HG03432 (cell line): Measurements from ENCODE around the gene PLA2G12B.
"Not testable (repeated sequence)": the region's sequence is repeated elsewhere in the genome, so short reads cannot be mapped to it uniquely, and the experiment has no call there.

ENCODE experiments used
- ATAC-seq: cut with Tn5 transposase; IDR thresholded peaks from one replicate; pipeline ENCODE4 v1.9.1; 2021; ENCODE audit warnings: mild to moderate bottlenecking, moderate library complexity; ENCODE audit not compliant: unreplicated experiment

PLA2G12B gene

GRCh38 chr10:72943498-72944234 is 10.9 kb downstream of the PLA2G12B start:
- no peak for ATAC-seq

DNA sequence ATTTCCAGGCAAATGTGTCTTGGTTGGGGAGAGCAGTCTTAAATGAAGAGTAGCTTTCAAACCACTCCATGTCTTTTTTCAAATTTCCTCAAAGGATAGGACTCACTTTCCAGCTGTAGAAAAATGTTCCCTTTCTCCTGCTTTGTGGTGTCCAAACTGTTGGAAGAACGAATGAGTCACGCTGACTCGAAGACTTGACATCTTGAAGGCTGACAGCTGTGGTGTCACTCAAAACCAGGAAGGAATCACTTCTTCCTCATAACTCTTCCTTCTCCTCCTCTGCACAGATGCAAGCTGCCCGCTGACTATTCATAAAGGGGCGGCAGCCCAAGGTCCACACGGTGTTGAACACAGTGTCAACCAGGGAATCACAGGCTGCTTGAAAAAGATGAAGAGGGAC is 19.2 kb downstream of the PLA2G12B start:
- ATAC-seq = no peak

- no peak for ATAC-seq
Observed at GRCh38 chr10:72932259-72933015, 22.2 kb downstream of the PLA2G12B start.

DNA sequence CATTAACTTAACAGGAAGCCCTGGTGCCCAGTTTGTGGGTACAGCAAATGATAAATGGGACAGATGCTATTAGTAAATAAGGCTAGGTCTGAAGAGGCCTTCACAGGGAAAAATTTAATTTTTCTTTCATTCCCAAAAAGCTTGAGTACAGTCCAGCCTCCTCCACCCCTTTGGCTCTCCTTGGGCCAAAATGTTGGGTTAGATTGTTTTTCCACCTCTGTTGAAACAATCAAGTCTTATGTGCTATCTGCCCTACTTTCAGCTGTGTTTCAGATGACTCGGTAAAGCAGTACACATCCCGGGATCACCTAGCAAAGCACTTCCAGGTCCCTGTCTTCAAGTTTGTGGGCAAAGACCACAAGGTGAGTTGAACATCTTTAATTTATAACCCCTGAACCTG is 24.3 kb downstream of the PLA2G12B start:
- no peak for ATAC-seq

DNA sequence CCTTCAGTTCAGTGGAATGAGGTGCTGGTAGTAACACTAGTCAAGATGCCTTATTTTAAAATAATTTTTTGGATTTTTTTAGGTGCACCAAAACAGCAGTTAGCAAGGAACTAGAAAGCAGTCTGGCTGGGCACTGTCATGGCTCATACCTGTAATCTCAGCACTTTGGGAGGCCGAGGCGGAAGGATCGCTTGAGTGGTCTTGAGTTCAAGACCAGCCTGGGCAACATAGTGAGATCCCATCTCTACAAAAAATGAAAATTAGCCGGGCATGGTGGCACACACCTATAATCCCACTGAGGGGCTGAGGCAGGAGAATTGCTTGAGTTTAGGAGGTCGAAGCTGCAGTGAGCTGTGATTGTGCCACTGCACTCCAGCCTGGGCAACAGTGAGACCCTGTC is 25.8 kb downstream of the PLA2G12B start:
- no peak for ATAC-seq

GRCh38 chr10:72927485-72927884 is 27.1 kb downstream of the PLA2G12B start:
- ATAC-seq = no peak

DNA sequence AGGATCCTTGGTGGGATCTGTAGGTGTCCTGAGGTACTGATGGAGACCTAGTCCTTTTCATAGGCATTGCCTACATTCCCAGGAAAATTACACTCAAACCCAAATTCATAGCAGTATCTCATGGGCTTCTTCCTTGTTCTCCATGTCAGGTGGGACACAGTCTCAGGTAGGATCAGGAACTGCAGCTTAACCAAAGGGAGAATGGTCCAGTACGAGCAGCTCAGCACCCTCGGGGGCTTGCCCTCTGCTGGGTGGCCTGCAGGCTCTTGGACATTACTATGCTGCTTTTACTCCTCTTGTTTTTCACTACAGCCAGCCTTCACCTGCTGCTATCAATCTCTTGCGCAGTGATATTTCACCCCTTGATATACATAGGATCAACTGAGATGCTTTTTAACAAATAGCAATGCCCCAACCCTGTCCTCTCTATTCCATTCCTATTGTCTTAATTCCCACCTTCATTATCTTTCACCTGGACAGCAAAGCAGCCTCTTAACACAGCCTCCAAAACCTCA is 28.6 kb downstream of the PLA2G12B start:
- no peak for ATAC-seq

GRCh38 chr10:72924351-72924750 is 30.3 kb downstream of the PLA2G12B start:
- ATAC-seq = no peak

GRCh38 chr10:72921147-72921683 is 33.4 kb downstream of the PLA2G12B start:
- ATAC-seq = not testable (repeated sequence)

DNA sequence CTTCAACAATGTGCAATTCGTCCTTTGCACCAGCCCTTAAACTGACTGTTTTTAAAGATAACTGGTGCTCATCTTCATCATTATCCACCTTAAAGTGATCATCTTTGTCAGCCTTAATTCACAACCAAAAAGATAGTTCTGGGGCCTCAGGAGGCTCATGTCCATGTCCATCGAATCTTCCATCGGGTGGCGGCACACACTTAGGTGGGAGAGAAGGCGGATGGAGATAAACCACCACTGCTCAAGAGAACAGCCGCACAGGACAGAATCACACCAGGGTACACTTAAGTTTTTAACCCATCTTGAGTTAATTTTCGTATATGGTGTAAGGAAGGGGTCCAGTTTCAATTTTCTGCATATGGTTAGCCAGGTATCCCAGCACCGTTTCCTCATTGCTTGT is 36.3 kb downstream of the PLA2G12B start:
- no peak for ATAC-seq

GRCh38 chr10:72917803-72918332 is 36.7 kb downstream of the PLA2G12B start:
- not testable (repeated sequence) for ATAC-seq

GRCh38 chr10:72917201-72917600 is 37.4 kb downstream of the PLA2G12B start:
- ATAC-seq = not testable (repeated sequence)

GRCh38 chr10:72913287-72913686 is 41.3 kb downstream of the PLA2G12B start:
- ATAC-seq = no peak

DNA sequence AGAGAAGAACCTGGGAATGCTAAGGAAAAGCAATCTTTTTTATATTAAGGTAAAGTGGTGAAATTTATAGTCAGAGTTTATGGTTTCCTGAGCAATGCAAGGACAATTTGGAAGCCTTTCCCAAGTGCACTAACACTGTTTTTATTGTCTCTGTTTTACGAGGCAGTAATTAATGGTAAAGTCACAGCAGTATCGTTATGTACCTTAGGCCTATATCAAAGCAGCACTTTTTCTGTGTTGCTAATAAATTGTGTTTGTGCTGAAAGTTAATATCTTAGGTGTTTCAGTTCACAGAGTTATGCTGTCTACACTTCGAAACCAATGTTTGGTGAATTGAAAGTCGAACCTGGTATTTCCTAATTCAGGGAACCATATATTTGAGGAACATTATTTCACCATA is 41.9 kb downstream of the PLA2G12B start:
- no peak for ATAC-seq

GRCh38 chr10:72911758-72912157 is 42.8 kb downstream of the PLA2G12B start:
- ATAC-seq = no peak

DNA sequence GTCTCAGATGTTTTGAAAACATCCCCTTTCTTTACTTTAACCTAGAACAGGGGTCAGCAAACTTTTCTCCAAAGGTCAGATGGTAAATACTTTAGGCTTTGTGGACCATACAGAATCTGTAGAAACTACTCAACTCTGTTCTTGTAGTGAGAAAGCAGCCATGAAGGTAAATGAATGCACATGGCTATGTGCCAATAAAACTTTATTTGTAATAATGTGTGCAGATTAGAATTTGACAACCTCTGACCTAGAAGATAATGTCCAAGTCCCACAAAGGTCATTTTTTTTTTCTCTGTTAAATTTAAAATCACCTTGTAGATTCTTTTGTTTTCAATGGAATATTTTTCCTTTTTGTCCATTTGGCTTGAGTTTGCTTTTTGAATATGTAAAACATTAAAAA is 43.9 kb downstream of the PLA2G12B start:
- no peak for ATAC-seq

DNA sequence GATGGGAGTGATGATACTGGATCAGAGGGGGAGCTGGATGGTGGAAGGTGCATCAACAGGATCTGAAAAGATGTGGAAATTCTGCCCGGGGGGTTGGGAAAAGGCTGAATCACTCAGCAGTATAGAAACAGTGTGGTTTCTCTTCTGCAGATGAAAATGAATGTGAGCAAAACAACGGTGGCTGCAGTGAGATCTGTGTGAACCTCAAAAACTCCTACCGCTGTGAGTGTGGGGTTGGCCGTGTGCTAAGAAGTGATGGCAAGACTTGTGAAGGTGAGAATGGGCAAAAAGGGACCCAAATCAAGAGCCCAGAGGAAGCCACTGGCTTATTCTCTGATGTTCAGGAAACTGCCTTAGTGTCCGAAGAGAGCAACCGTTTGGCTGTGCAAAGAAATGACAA is 48.2 kb downstream of the PLA2G12B start:
- no peak for ATAC-seq

- no peak for ATAC-seq
Observed at GRCh38 chr10:72904806-72905205, 49.8 kb downstream of the PLA2G12B start.

- not testable (repeated sequence) for ATAC-seq
Observed at GRCh38 chr10:72903941-72904446, 50.6 kb downstream of the PLA2G12B start.

DNA sequence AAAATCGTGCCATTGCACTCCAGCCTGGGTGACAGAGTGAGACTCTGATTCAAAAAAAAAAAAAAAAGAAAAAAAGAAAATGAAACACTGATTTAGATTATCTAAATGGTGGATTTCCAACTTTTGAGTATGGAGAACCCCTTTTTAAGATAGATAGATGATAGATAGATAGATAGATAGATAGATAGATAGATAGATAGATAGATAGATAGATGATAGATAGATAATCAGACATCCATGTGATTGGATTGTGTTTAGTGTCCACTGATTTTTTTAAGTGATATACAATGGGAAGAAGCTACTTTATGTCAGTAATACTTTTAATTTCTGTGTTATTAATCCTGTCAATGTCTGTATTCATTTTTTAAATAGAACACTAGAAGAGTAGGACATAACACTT is 55.1 kb downstream of the PLA2G12B start:
- no peak for ATAC-seq

- ATAC-seq = no peak
Observed at GRCh38 chr10:72898616-72899015, 56.0 kb downstream of the PLA2G12B start.
